Neural progenitor cell (in vitro differentiated cells): ENCODE results near the gene CDK5RAP3. TPM values are rescaled to one million over a fixed set of nuclear protein-coding genes. Genes with fewer than 3 reads are reported as not detected.

Experiments used
- DNase-seq: peaks from one replicate; pipeline ENCODE4 v3.0.0-alpha.2; 2016; ENCODE audit warnings: low spot score
- H2AFZ ChIP-seq: fragments of 200-600 bp; sonication (generic); replicated peaks from 2 replicates; pipeline ENCODE4 v1.6.1; 2016; ENCODE audit warnings: antibody characterized with exemption
- H3F3A ChIP-seq: fragments of 200-600 bp; sonication (generic); 2 replicates; pipeline ENCODE4 v1.6.1; 2016; ENCODE audit warnings: antibody characterized with exemption, low read depth
- H3K27ac ChIP-seq: fragments of 200-600 bp; sonication (generic); 2 replicates; pipeline ENCODE4 v1.5.1; 2016; ENCODE audit warnings: mild to moderate bottlenecking
- H3K27me3 ChIP-seq: fragments of 200-600 bp; sonication (generic); 2 replicates; pipeline ENCODE4 v1.6.1; 2016; ENCODE audit warnings: mild to moderate bottlenecking, moderate library complexity
- H3K36me3 ChIP-seq: fragments of 200-600 bp; sonication (generic); 2 replicates; pipeline ENCODE4 v1.5.1; 2016
- H3K4me1 ChIP-seq: fragments of 200-600 bp; sonication (generic); 2 replicates; pipeline ENCODE4 v1.6.1; 2016; ENCODE audit warnings: mixed run types
- H3K4me2 ChIP-seq: fragments of 200-600 bp; sonication (generic); 2 replicates; pipeline ENCODE4 v1.6.1; 2016
- H3K4me3 ChIP-seq: fragments of 200-600 bp; sonication (generic); 2 replicates; pipeline ENCODE4 v1.5.1; 2016
- H3K79me2 ChIP-seq: fragments of 200-600 bp; sonication (generic); 2 replicates; pipeline ENCODE4 v1.6.1; 2016; ENCODE audit warnings: low read depth
- H3K9ac ChIP-seq: fragments of 200-600 bp; sonication (generic); 2 replicates; pipeline ENCODE4 v1.6.1; 2016
- H3K9me3 ChIP-seq: fragments of 200-600 bp; sonication (generic); 2 replicates; pipeline ENCODE4 v1.5.1; 2016; ENCODE audit warnings: low read depth
- H4K20me1 ChIP-seq: fragments of 200-600 bp; sonication (generic); 2 replicates; pipeline ENCODE4 v1.6.1; 2016; ENCODE audit warnings: low read depth
- H3K27ac Mint-ChIP-seq: 3 replicates; pipeline ENCODE4 v1.8.0; 2021; ENCODE audit warnings: mixed read lengths
- H3K27me3 Mint-ChIP-seq: 2 replicates; pipeline ENCODE4 v1.8.0; 2022; ENCODE audit warnings: low read depth, mild to moderate bottlenecking, inconsistent platforms, moderate library complexity, mixed read lengths; ENCODE audit not compliant: insufficient read depth
- H3K36me3 Mint-ChIP-seq: 3 replicates; pipeline ENCODE4 v1.8.0; 2021; ENCODE audit warnings: mixed read lengths
- H3K4me1 Mint-ChIP-seq: 3 replicates; pipeline ENCODE4 v1.8.0; 2021; ENCODE audit warnings: mixed read lengths
- H3K4me3 Mint-ChIP-seq: 3 replicates; pipeline ENCODE4 v1.8.0; 2021; ENCODE audit warnings: mild to moderate bottlenecking, moderate library complexity, mixed read lengths
- H3K9me3 Mint-ChIP-seq: 3 replicates; pipeline ENCODE4 v1.8.0; 2020; ENCODE audit warnings: mixed read lengths
- EZH2 ChIP-seq: fragments of 200-600 bp; sonication (generic); IDR thresholded peaks from 2 replicates; pipeline ENCODE4 v1.6.1; 2017; ENCODE audit warnings: antibody characterized with exemption, mild to moderate bottlenecking, moderate library complexity
- EZH2phosphoT487 ChIP-seq: fragments of 200-600 bp; sonication (generic); IDR thresholded peaks from 2 replicates; pipeline ENCODE4 v1.6.1; 2017; ENCODE audit warnings: antibody characterized with exemption
- total RNA-seq: library from RNA; depleted of rRNA; stranded (reverse); fragments of >200 nt; gene quantifications from 2 replicates; pipeline ENCODE4 v1.2.3, GENCODE V29; 2015; ENCODE audit warnings: low replicate concordance
- TF ChIP-seq, protein P1 (sequence below): fragments of 200-600 bp; sonication (generic); IDR thresholded peaks from 2 replicates; pipeline ENCODE4 v1.5.1; 2017; ENCODE audit warnings: antibody characterized with exemption, mild to moderate bottlenecking

Gene CDK5RAP3, protein sequence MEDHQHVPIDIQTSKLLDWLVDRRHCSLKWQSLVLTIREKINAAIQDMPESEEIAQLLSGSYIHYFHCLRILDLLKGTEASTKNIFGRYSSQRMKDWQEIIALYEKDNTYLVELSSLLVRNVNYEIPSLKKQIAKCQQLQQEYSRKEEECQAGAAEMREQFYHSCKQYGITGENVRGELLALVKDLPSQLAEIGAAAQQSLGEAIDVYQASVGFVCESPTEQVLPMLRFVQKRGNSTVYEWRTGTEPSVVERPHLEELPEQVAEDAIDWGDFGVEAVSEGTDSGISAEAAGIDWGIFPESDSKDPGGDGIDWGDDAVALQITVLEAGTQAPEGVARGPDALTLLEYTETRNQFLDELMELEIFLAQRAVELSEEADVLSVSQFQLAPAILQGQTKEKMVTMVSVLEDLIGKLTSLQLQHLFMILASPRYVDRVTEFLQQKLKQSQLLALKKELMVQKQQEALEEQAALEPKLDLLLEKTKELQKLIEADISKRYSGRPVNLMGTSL
- total RNA-seq: 104 and 168 TPM in 2 replicates

DNA sequence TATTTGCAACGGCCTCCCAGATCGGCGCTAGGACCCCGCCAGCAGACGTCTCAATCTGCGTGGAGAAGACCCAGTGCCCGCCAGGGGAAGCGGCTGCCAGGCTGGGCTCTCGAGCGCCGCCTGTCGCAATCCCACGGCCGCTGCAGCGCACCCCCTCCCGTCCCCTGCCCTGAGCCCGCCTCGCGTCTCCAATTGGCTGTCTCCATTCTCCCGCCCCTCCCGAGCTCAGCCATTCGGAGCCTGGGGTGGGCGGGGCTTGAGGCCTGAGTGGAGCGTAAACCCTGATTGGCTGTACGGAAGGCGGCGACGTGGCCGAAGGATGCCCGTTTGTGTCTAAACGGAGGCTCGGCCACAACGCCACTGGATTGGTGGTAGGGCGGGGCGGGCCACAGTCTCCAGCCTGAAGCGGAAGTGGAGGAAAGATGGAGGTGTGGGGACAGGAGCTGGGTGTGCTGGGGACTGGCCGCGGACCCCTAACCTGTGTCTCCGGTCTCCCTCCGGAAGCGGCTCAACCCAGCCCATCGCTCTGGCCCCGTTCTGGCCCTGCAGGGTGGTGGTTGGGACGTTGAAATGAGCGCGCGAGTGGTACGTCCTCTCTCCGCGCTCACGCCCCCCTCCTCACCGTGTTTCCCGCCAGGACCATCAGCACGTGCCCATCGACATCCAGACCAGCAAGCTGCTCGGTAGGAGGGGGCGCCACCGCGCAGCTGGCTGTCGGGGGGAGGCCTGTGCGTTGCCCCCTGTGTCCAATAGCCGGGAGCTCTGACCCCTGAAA is at the start of gene CDK5RAP3:
Gene CDK5RAP3, plus strand, starts transcription at position 389 of the 775 bp plus-strand sequence. Its CDS starts 34 bp downstream, at position 423.
- no peaks in the 10 kb centered on the region for H3K9me3 ChIP-seq
- H3K27ac ChIP-seq: no peak within 1 kb of the TSS
- Mint-ChIP-seq H3K9me3 (no peaks in the 10 kb centered on the region), H3K27ac (peak within 1 kb of the TSS; percentile 50), H3K27me3 (peaks cover 5% of the 10 kb centered on the region), H3K4me1 (peaks cover 19% of the 10 kb centered on the region), H3K4me3 (peak within 1 kb of the TSS; percentile 93), H3K36me3 (peaks cover 15% of the 10 kb centered on the region)
- H3K79me2 ChIP-seq: peaks cover 15% of the 10 kb centered on the region
- no peaks in the 10 kb centered on the region for H4K20me1 ChIP-seq
- peaks cover 13% of the 10 kb centered on the region for H3K4me1 ChIP-seq
- H3K9ac ChIP-seq: no peak within 1 kb of the TSS
- H3K36me3 ChIP-seq: no peaks in the 10 kb centered on the region
- peaks cover 8% of the 10 kb centered on the region for H3F3A ChIP-seq
- TF ChIP-seq EZH2 (peak; percentile 53), EZH2phosphoT487 (no peak)
- TF ChIP-seq, protein P1, sequence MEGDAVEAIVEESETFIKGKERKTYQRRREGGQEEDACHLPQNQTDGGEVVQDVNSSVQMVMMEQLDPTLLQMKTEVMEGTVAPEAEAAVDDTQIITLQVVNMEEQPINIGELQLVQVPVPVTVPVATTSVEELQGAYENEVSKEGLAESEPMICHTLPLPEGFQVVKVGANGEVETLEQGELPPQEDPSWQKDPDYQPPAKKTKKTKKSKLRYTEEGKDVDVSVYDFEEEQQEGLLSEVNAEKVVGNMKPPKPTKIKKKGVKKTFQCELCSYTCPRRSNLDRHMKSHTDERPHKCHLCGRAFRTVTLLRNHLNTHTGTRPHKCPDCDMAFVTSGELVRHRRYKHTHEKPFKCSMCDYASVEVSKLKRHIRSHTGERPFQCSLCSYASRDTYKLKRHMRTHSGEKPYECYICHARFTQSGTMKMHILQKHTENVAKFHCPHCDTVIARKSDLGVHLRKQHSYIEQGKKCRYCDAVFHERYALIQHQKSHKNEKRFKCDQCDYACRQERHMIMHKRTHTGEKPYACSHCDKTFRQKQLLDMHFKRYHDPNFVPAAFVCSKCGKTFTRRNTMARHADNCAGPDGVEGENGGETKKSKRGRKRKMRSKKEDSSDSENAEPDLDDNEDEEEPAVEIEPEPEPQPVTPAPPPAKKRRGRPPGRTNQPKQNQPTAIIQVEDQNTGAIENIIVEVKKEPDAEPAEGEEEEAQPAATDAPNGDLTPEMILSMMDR: peak; percentile 77
- DNase-seq: peak; percentile 100
- H3K4me3 ChIP-seq: peak within 1 kb of the TSS; percentile 56
- peak within 1 kb of the TSS; percentile 97 for H2AFZ ChIP-seq
- no peaks in the 10 kb centered on the region for H3K27me3 ChIP-seq
- peak within 1 kb of the TSS; percentile 75 for H3K4me2 ChIP-seq

DNA sequence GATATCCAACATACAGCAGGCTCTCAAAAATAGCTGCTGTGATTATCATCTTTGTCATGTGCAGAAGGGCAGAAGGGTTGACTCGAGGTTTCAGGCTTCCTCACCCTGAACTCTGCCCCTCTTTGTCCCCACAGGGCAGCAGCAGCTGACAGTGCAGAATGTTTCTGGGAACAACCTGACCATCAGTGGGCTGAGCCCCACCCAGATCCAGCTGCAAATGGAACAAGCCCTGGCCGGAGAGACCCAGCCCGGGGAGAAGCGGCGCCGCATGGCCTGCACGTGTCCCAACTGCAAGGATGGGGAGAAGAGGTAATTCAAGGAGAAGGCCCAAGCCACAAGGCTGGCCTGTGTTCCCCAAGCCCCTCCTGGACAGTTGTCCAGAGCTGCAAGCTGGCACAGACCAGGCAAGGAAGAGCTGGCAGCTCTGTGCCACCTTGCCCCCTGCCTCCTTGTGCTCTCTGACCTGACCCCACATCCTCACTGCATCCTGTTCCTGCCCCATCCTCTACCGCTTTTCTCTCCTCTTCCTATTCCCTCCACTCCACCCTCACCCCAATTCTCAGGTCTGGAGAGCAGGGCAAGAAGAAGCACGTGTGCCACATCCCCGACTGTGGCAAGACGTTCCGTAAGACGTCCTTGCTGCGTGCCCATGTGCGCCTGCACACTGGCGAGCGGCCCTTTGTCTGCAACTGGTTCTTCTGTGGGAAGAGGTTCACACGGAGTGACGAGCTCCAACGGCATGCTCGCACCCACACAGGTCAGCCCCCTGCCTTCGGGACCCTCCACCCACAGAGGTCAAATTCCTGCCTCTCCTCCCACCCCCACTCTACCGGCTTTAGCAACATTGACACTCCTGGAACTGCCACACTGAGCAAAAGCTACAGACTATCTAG is 45.9 kb upstream of the CDK5RAP3 start:
- Mint-ChIP-seq H3K9me3 (no peaks in the 10 kb centered on the region), H3K36me3 (peaks cover 21% of the 10 kb centered on the region), H3K4me3 (no peak overlapping the region), H3K4me1 (peaks cover 5% of the 10 kb centered on the region), H3K27ac (no peak overlapping the region), H3K27me3 (peaks cover 7% of the 10 kb centered on the region)
- Histone ChIP-seq H3K4me2 (no peak overlapping the region), H3K27me3 (no peaks in the 10 kb centered on the region), H3K36me3 (no peaks in the 10 kb centered on the region), H3K9me3 (no peaks in the 10 kb centered on the region), H3K9ac (no peak overlapping the region), H3K4me1 (no peaks in the 10 kb centered on the region), H3K79me2 (no peaks in the 10 kb centered on the region), H3K4me3 (no peak overlapping the region), H2AFZ (no peak overlapping the region), H3F3A (no peaks in the 10 kb centered on the region), H4K20me1 (no peaks in the 10 kb centered on the region), H3K27ac (no peak overlapping the region)
- DNase-seq: no peak
- TF ChIP-seq, protein P1: no peak
- TF ChIP-seq EZH2phosphoT487: no peak
- TF ChIP-seq EZH2: no peak

DNA sequence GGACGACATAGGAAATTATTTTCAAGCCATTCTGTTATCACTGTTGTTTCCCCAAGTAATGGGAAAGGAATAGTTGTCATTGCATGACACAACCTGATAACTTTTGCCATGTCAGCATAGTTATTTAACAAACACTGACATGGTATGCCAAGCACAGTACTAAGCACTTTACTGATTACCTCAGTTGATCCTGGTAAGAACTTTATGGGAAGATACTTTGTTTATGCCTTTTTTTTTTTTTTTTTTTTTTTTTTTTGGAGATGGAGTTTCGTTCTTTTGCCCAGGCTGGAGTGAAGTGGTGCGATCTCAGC is 45.3 kb upstream of the CDK5RAP3 start:
- H3K36me3 ChIP-seq: no peaks in the 10 kb centered on the region
- no peak overlapping the region for H3K4me3 ChIP-seq
- H3K79me2 ChIP-seq: no peaks in the 10 kb centered on the region
- H4K20me1 ChIP-seq: no peaks in the 10 kb centered on the region
- H3K27ac ChIP-seq: no peak overlapping the region
- no peak for TF ChIP-seq EZH2phosphoT487
- TF ChIP-seq EZH2: no peak
- TF ChIP-seq, protein P1: no peak
- no peaks in the 10 kb centered on the region for H3K27me3 ChIP-seq
- H3K4me2 ChIP-seq: no peak overlapping the region
- Mint-ChIP-seq H3K4me1 (peaks cover 5% of the 10 kb centered on the region), H3K4me3 (no peak overlapping the region), H3K36me3 (peaks cover 21% of the 10 kb centered on the region), H3K27ac (no peak overlapping the region), H3K9me3 (no peaks in the 10 kb centered on the region), H3K27me3 (peaks cover 7% of the 10 kb centered on the region)
- no peaks in the 10 kb centered on the region for H3F3A ChIP-seq
- no peaks in the 10 kb centered on the region for H3K4me1 ChIP-seq
- H3K9ac ChIP-seq: no peak overlapping the region
- H2AFZ ChIP-seq: no peak overlapping the region
- H3K9me3 ChIP-seq: no peaks in the 10 kb centered on the region
- DNase-seq: no peak
